T-cell (primary cell): ENCODE results near the gene SELPLG. TPM values are rescaled to one million over a fixed set of nuclear protein-coding genes. Genes with fewer than 3 reads are reported as not detected.

Experiments used
- ATAC-seq, 4 experiments: fragments of 200-7000 bp in 3 of 4; fragments of 150-1000 bp in 1 of 4; cut with Tn5 transposase; replicated peaks in 1 of 4; 1 replicate in 3 of 4; 2 replicates in 1 of 4; pipeline ENCODE4 v1.10.0; 2021; ENCODE audit warnings: moderate library complexity in 3 of 4, mild to moderate bottlenecking in 2 of 4, moderate number of reproducible peaks in 1 of 4
- CTCF ChIA-PET, 2 donors: fragments of 300-600 bp; sonication (Branson Sonifier 250); formaldehyde crosslinking; loops; one replicate each; lab custom pipeline; 2022; ENCODE audit warnings: antibody characterized with exemption in 2 of 2; lab: Charles Lee
- POLR2A ChIA-PET, 2 donors: fragments of 300-600 bp; sonication (Branson Sonifier 250); formaldehyde crosslinking; loops; one replicate each; lab custom pipeline; 2022; ENCODE audit warnings: antibody characterized with exemption in 2 of 2; lab: Charles Lee
- DNase-seq, 35 experiments: peaks; one replicate each; pipeline versions ENCODE4 v3.0.0 to v3.0.0-alpha.2; 2013 to 2023
- H3K27ac ChIP-seq: one replicate; pipeline ENCODE4 v1.5.1; 2013; ENCODE audit warnings: low read length
- H3K27me3 ChIP-seq, 2 experiments: replicated peaks in 1 of 2; 1 replicate in 1 of 2; 2 replicates in 1 of 2; pipeline versions ENCODE4 v1.6.1 to v1.7.0; 2013; ENCODE audit warnings: low read length in 1 of 2, mixed read lengths in 1 of 2; ENCODE audit not compliant: control insufficient read depth in 2 of 2, insufficient read depth in 2 of 2; ENCODE audit errors: extremely low read depth in 1 of 2
- H3K36me3 ChIP-seq, 2 donors: 1 replicate in 1 of 2; 2 replicates in 1 of 2; pipeline versions ENCODE4 v1.6.1 to v1.7.0; 2013; ENCODE audit warnings: low read length in 1 of 2; ENCODE audit not compliant: control insufficient read depth in 2 of 2, insufficient read depth in 1 of 2; ENCODE audit errors: extremely low read depth in 1 of 2
- H3K4me1 ChIP-seq, 2 experiments: 1 replicate in 1 of 2; 2 replicates in 1 of 2; pipeline versions ENCODE4 v1.6.1 to v1.7.0; 2013; ENCODE audit warnings: low read length in 2 of 2, mixed read lengths in 1 of 2; ENCODE audit not compliant: insufficient read depth in 2 of 2, control insufficient read depth in 1 of 2; ENCODE audit errors: extremely low read depth in 1 of 2
- H3K4me3 ChIP-seq, 2 donors: 1 replicate in 1 of 2; 2 replicates in 1 of 2; pipeline versions ENCODE4 v1.5.1 to v1.7.0; 2013; ENCODE audit warnings: mild to moderate bottlenecking in 2 of 2, low read length in 1 of 2, moderate library complexity in 1 of 2; ENCODE audit not compliant: control insufficient read depth in 1 of 2; ENCODE audit errors: extremely low read depth in 1 of 2
- H3K9me3 ChIP-seq: 2 replicates; pipeline ENCODE4 v1.7.0; 2013
- H3K27ac Mint-ChIP-seq, 2 donors: one replicate each; pipeline ENCODE4 v1.8.0; 2020 to 2021; ENCODE audit warnings: mild to moderate bottlenecking in 2 of 2, mixed read lengths in 2 of 2
- H3K27me3 Mint-ChIP-seq, 2 donors: one replicate each; pipeline ENCODE4 v1.8.0; 2021 to 2022; ENCODE audit warnings: mixed read lengths in 2 of 2
- H3K36me3 Mint-ChIP-seq: one replicate; pipeline ENCODE4 v1.8.0; 2021; ENCODE audit warnings: mixed read lengths
- H3K4me1 Mint-ChIP-seq, 3 donors: one replicate each; pipeline ENCODE4 v1.8.0; 2020 to 2022; ENCODE audit warnings: mixed read lengths in 3 of 3, mild to moderate bottlenecking in 1 of 3
- H3K4me3 Mint-ChIP-seq, 3 donors: one replicate each; pipeline ENCODE4 v1.8.0; 2020 to 2022; ENCODE audit warnings: mild to moderate bottlenecking in 3 of 3, mixed read lengths in 3 of 3, moderate library complexity in 3 of 3
- H3K9me3 Mint-ChIP-seq, 3 donors: one replicate each; pipeline ENCODE4 v1.8.0; 2020 to 2022; ENCODE audit warnings: mixed read lengths in 3 of 3
- WGBS: methylation state at CpG from one replicate; pipeline ENCODE4 v1.1.5; 2013; ENCODE audit warnings: missing lambda C conversion rate; ENCODE audit not compliant: insufficient coverage; 5-methylcytosine and 5-hydroxymethylcytosine counted together
- total RNA-seq, 35 experiments: library from RNA in 6 of 35; stranded (reverse) in 6 of 35; fragments of 120-200 nt in 1 of 35; gene quantifications; one replicate each; pipeline versions ENCODE4 v1.2.1 to v1.2.4 and lab custom pipeline; 2013 to 2026

Gene SELPLG
- total RNA-seq, 5 donors from 2014 or later (not counting 1 experiment from before 2014, with no cell fraction given): 102 to 220 (median 215) TPM

DNA sequence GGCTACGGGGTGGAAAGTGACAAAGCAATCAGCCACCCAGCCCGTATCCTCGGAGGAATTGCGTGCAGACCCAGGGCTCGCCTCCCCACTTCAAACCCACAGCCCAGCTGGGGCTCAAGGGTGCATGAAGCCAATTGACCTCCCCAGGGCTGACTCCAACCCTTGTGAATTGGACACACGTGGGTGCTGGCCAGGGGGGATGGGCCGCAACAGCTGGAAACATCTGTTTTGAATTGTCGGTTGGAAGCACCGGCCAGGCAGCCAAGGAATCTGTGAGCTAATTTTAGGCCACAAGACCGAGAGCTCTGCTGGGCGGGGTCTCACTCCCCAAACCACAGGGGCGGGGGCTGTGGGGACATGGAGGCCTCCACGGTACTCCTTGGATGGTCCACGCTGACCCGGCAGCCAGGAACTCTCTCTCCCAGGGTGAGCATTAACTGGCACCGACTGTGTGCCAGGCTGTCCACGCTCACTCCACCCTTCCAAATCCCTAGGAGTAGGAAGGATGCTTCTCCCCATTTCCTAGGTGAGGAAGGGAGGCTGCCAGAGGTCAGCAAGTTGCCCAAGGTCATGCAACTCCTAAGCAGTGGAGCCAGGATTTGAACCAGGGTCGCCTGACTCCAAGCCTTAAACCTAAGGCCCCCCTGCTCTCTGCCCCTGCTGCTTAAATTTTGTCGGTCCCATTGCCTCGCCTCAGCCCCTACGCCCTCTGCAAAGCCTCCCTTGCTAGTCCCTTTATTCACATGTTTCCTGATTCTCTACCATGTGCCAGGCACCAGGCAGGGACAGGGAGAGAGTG lies 24.0 kb downstream of the SELPLG start:
- Histone ChIP-seq H3K36me3 (no peaks in the 10 kb centered on the region), H3K27ac (no peak overlapping the region), H3K9me3 (no peaks in the 10 kb centered on the region), H3K4me1 (no peaks in the 10 kb centered on the region), H3K4me3 (no peak overlapping the region), H3K27me3 (peaks cover 0 to 5% of the 10 kb centered on the region in 2 experiments)
- Mint-ChIP-seq H3K36me3 (peaks cover 2% of the 10 kb centered on the region), H3K27ac (no peak overlapping the region), H3K4me3 (no peak overlapping the region), H3K9me3 (no peaks in the 10 kb centered on the region), H3K27me3 (no peaks in the 10 kb centered on the region), H3K4me1 (peaks cover 0 to 17% (median 9%) of the 10 kb centered on the region in 3 donors)
- WGBS: 59% methylated on average over 13 of the region's 21 CpGs
- ChIA-PET POLR2A (no interaction called here), CTCF (no interaction called here)
- DNase-seq (no peak), ATAC-seq (no peak)

- Mint-ChIP-seq H3K4me3 (no peak overlapping the region), H3K27ac (no peak overlapping the region), H3K36me3 (no peaks in the 10 kb centered on the region), H3K4me1 (peaks cover 0 to 12% (median 7%) of the 10 kb centered on the region in 3 donors), H3K9me3 (no peaks in the 10 kb centered on the region), H3K27me3 (no peaks in the 10 kb centered on the region)
- no peak overlapping the region for H3K4me3 ChIP-seq
- ATAC-seq: no peak
- no peaks in the 10 kb centered on the region for H3K36me3 ChIP-seq
- no peaks in the 10 kb centered on the region for H3K9me3 ChIP-seq
- no peak for DNase-seq
- H3K27ac ChIP-seq: no peak overlapping the region
- WGBS: 80% methylated on average over 1 of the region's 5 CpGs
- no peaks in the 10 kb centered on the region for H3K4me1 ChIP-seq
- POLR2A ChIA-PET: no interaction called here
- peaks cover 0 to 5% of the 10 kb centered on the region in 2 experiments for H3K27me3 ChIP-seq
- CTCF ChIA-PET: interaction anchor here in 1 of 2 donors (0.5 to 1.1 kb wide), 3 partner anchors 39 to 56 kb away, joined by 3 to 8 read pairs (median 4); no protein-coding TSS in a partner anchor
Observed at GRCh38 chr12:108608616-108609015, 25.1 kb downstream of the SELPLG start.

DNA sequence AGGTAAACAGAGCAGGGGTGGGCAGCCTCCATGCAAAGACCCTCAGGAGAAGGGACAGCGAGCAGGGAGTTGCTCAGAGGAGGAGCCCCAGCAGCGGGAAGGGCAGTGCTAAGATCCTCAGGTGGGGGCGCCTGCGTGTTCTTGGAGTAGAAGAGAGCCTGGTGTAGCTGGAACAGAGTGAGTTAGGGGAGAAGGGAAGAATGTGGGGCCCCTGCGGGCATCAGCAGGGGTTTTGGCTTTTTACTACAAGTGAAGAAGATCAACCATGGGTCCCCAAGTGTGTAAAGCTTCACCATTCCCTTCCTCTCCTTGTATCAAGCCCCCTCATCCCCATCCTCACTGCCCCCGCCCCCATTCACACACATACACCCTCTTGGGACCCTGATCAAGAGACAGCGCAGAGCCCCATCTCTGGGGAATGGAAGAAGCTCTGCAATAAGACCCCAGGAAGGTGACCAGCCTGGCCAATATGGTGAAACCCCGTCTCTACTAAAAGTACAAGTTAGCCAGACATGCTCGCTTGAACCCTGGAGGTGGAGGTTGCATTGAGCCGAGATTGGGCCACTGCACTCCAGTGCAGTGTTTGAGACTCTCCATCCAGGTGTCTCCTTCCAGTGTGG lies 25.6 kb downstream of the SELPLG start:
- Histone ChIP-seq H3K27ac (no peak overlapping the region), H3K9me3 (no peaks in the 10 kb centered on the region), H3K4me1 (no peaks in the 10 kb centered on the region), H3K4me3 (no peak overlapping the region), H3K36me3 (no peaks in the 10 kb centered on the region), H3K27me3 (peaks cover 0 to 8% of the 10 kb centered on the region in 2 experiments)
- no peak for ATAC-seq
- H3K27ac Mint-ChIP-seq: no peak overlapping the region
- no peaks in the 10 kb centered on the region for H3K36me3 Mint-ChIP-seq
- H3K4me1 Mint-ChIP-seq: peaks cover 0 to 9% (median 5%) of the 10 kb centered on the region in 3 donors
- no peaks in the 10 kb centered on the region for H3K27me3 Mint-ChIP-seq
- 86% methylated on average over 6 of the region's 10 CpGs for WGBS
- POLR2A ChIA-PET: no interaction called here
- H3K9me3 Mint-ChIP-seq: no peaks in the 10 kb centered on the region
- DNase-seq: no peak
- no peak overlapping the region for H3K4me3 Mint-ChIP-seq
- CTCF ChIA-PET: interaction anchor here in 1 of 2 donors (0.5 to 1.1 kb wide), 2 partner anchors 39 to 42 kb away, joined by 3 to 8 read pairs; no protein-coding TSS in a partner anchor

GRCh38 chr12:108606492-108606891 lies 27.2 kb downstream of the SELPLG start:
- H3K9me3 ChIP-seq: no peaks in the 10 kb centered on the region
- no peak for ATAC-seq
- H3K36me3 ChIP-seq: no peaks in the 10 kb centered on the region
- H3K4me3 ChIP-seq: no peak overlapping the region
- 99% methylated on average over 9 of the region's 9 CpGs for WGBS
- DNase-seq: no peak
- ChIA-PET CTCF (no interaction called here), POLR2A (no interaction called here)
- no peaks in the 10 kb centered on the region for H3K4me1 ChIP-seq
- H3K27ac Mint-ChIP-seq: no peak overlapping the region
- H3K27ac ChIP-seq: no peak overlapping the region
- H3K4me3 Mint-ChIP-seq: no peak overlapping the region
- H3K4me1 Mint-ChIP-seq: peaks cover 0 to under 1% (median 0%) of the 10 kb centered on the region in 3 donors
- H3K9me3 Mint-ChIP-seq: no peaks in the 10 kb centered on the region
- H3K27me3 ChIP-seq: peaks cover 0 to 9% of the 10 kb centered on the region in 2 experiments
- H3K36me3 Mint-ChIP-seq: no peaks in the 10 kb centered on the region
- no peaks in the 10 kb centered on the region for H3K27me3 Mint-ChIP-seq

- DNase-seq (no peak), ATAC-seq (no peak)
- CTCF ChIA-PET: no interaction called here
- H3K27me3 Mint-ChIP-seq: no peaks in the 10 kb centered on the region
- no peaks in the 10 kb centered on the region for H3K9me3 Mint-ChIP-seq
- H3K27ac ChIP-seq: no peak overlapping the region
- H3K36me3 ChIP-seq: no peaks in the 10 kb centered on the region
- no peaks in the 10 kb centered on the region for H3K36me3 Mint-ChIP-seq
- no peak overlapping the region for H3K4me3 ChIP-seq
- no peaks in the 10 kb centered on the region for H3K4me1 Mint-ChIP-seq
- H3K4me1 ChIP-seq: no peaks in the 10 kb centered on the region
- POLR2A ChIA-PET: no interaction called here
- peaks cover 0 to 9% of the 10 kb centered on the region in 2 experiments for H3K27me3 ChIP-seq
- 66% methylated on average over 4 of the region's 4 CpGs for WGBS
- no peak overlapping the region for H3K27ac Mint-ChIP-seq
- no peak overlapping the region for H3K4me3 Mint-ChIP-seq
- no peaks in the 10 kb centered on the region for H3K9me3 ChIP-seq
Observed at GRCh38 chr12:108605690-108606406, 27.8 kb downstream of the SELPLG start.

DNA sequence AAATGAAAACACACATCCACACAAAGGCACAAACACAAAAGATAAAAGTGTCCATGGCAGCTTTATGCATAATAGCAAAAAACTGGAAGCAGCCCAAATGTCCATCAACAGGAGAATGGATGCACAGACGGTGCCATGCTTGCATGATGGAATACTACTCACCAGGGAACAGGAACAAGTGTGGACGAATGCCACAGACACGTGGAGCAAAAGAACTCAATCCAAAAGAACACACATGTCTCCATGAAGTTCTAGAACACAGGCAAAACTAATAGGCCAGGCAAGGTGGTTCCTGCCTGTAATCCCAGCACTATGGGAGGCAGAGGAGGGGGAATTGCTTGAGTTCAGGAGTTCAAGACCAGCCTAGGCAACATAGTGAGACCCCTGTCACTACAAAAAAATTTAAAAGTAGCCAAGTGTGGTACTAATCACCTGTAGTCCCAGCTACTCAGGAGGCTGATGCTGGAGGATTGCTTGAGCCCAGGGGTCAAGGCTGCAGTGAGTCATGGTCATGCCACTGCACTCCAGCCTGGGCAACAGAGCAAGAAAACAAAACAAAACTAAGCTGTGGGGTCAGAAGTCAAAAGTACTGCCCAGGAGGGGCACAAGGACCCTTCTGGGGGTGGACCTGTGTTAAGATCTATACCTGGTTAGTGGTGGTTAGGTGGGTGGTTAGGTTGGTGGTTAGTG lies 28.5 kb downstream of the SELPLG start:
- H3K27ac Mint-ChIP-seq: no peak overlapping the region

More for the DNA sequence above, 28.5 kb downstream of the SELPLG start:
- ChIA-PET CTCF (no interaction called here), POLR2A (no interaction called here)
- Histone ChIP-seq H3K4me1 (no peaks in the 10 kb centered on the region), H3K27ac (no peak overlapping the region), H3K4me3 (no peak overlapping the region), H3K9me3 (no peaks in the 10 kb centered on the region), H3K27me3 (peaks cover 0 to 9% of the 10 kb centered on the region in 2 experiments), H3K36me3 (no peaks in the 10 kb centered on the region)
- Mint-ChIP-seq H3K9me3 (no peaks in the 10 kb centered on the region), H3K36me3 (no peaks in the 10 kb centered on the region), H3K4me3 (no peak overlapping the region), H3K4me1 (no peaks in the 10 kb centered on the region), H3K27me3 (no peaks in the 10 kb centered on the region)
- DNase-seq (no peak), ATAC-seq (no peak)
- 86% methylated on average over 1 of the region's 3 CpGs for WGBS
